Mucosa of gallbladder (tissue), 1 donor: ENCODE measurements around the gene CRELD1. TPM values are rescaled to one million over a fixed set of nuclear protein-coding genes. Genes with fewer than 3 reads are reported as not detected.
A peak's percentile ranks its signal among the peaks of the same experiment; 100 is the strongest.

ENCODE experiments used
- DNase-seq: peaks from one replicate; pipeline ENCODE4 v3.0.0-alpha.2; 2020; ENCODE audit warnings: low spot score
- total RNA-seq: library from RNA; stranded (reverse); gene quantifications from one replicate; pipeline ENCODE4 v1.2.1, GENCODE V29; 2021
- donor health status: DM: no; HTN: no; CAD: no.

CRELD1 gene
- total RNA-seq, 1 donor from 2014 or later: 116 TPM

- no peak for DNase-seq
These were observed 22.1 kb downstream of the CRELD1 start for GRCh38 chr3:9955611-9956352.

- DNase-seq: no peak
These were observed 23.6 kb downstream of the CRELD1 start for GRCh38 chr3:9957214-9957613.

GRCh38 chr3:9965200-9965875, 31.7 kb downstream of the CRELD1 start:
- no peak for DNase-seq

- no peak for DNase-seq
These were observed 33.2 kb downstream of the CRELD1 start for GRCh38 chr3:9966841-9967240.

- DNase-seq: no peak
These were observed 36.0 kb downstream of the CRELD1 start for GRCh38 chr3:9969632-9970019.

GRCh38 chr3:9970020-9970652, 36.5 kb downstream of the CRELD1 start:
- DNase-seq: no peak

- peak; percentile 52 for DNase-seq
These were observed 43.4 kb downstream of the CRELD1 start for GRCh38 chr3:9976721-9977709.

GRCh38 chr3:9978710-9979305, 45.2 kb downstream of the CRELD1 start:
- no peak for DNase-seq

- DNase-seq: no peak
These were observed 46.6 kb downstream of the CRELD1 start for GRCh38 chr3:9980251-9980650.

- no peak for DNase-seq
These were observed 52.6 kb downstream of the CRELD1 start for GRCh38 chr3:9986230-9986725.

- no peak for DNase-seq
These were observed 60.6 kb downstream of the CRELD1 start for GRCh38 chr3:9994086-9994844.

Other genes starting within 250 kb of the CRELD1 start
- gene CPNE9, start 230.0 kb upstream of the CRELD1 start, total RNA-seq: 0.37 TPM
- 17.3 TPM for gene BRPF1, start 202.1 kb upstream of the CRELD1 start, total RNA-seq
- 37.6 TPM for gene OGG1, start 183.9 kb upstream of the CRELD1 start, total RNA-seq
- gene CAMK1, start 163.9 kb upstream of the CRELD1 start, total RNA-seq: 30.6 TPM
- 63.3 TPM for gene TADA3, start 141.4 kb upstream of the CRELD1 start, total RNA-seq
- 137 TPM for gene ARPC4, start 140.8 kb upstream of the CRELD1 start, total RNA-seq
- 62.8 TPM for gene TTLL3, start 123.6 kb upstream of the CRELD1 start, total RNA-seq
- gene RPUSD3, start 89.8 kb upstream of the CRELD1 start, total RNA-seq: 37.5 TPM
- 5.0 TPM for gene CIDEC, start 53.6 kb upstream of the CRELD1 start, total RNA-seq
- 30.7 TPM for gene JAGN1, start 43.2 kb upstream of the CRELD1 start, total RNA-seq
- 91.5 TPM for gene IL17RE, start 31.0 kb upstream of the CRELD1 start, total RNA-seq
- gene IL17RC, start 16.7 kb upstream of the CRELD1 start, total RNA-seq: 33.3 TPM
- gene PRRT3, start 18.6 kb downstream of the CRELD1 start, total RNA-seq: 6.1 TPM
- 73.9 TPM for gene EMC3, start 53.0 kb downstream of the CRELD1 start, total RNA-seq
- 4.5 TPM for gene FANCD2, start 92.6 kb downstream of the CRELD1 start, total RNA-seq
- gene FANCD2OS, start 174.4 kb downstream of the CRELD1 start, total RNA-seq: not detected
- 126 TPM for gene BRK1, start 181.8 kb downstream of the CRELD1 start, total RNA-seq
- 47.2 TPM for gene VHL, start 207.9 kb downstream of the CRELD1 start, total RNA-seq
- 2.7 TPM for gene IRAK2, start 231.1 kb downstream of the CRELD1 start, total RNA-seq